Frontal cortex (tissue), 4 donors: ENCODE measurements around the gene PARVB. TPM values are rescaled to one million over a fixed set of nuclear protein-coding genes. Genes with fewer than 3 reads are reported as not detected.

Experiments used
- DNase-seq, 2 donors: peaks; one replicate each; pipeline ENCODE4 v3.0.0; 2012; ENCODE audit warnings: low spot score in 2 of 2
- FAIRE-seq: peaks from 2 replicates; lab custom pipeline; 2012; peaks lifted over from hg19 to GRCh38; lab: Jason Lieb, UNC
- total RNA-seq: library from RNA; depleted of rRNA; stranded (reverse); fragments of >200 nt; gene quantifications from one replicate; pipeline ENCODE4 v1.2.3, GENCODE V29; 2014
- donor health status: control.
- donor health status: control.
- donor health status: control.

PARVB gene
- total RNA-seq, 1 donor from 2014 or later = 5.7 TPM

- no peak for FAIRE-seq
- DNase-seq = no peak
These were observed 193.2 kb downstream of the PARVB start for GRCh38 chr22:44217346-44217745.

DNA sequence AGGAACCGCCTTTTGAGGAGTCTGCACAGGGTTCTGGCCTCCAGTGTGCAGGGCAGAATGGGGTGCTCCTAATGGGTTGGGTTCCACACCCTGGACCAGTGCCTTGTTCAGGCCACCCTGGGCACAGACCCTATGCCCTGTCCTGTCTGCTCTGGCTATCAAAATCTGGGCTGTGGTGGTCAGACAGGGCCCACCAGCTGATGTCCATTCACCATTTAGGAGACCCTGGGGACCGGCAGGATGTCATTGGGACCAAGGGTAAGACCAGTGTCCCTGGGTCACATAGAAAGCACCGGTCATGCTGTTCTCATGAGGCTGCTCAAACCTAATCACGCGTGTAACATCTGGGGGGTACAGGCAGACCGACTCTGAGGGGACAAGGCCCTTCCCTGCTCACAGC, 194.0 kb downstream of the PARVB start:
- DNase-seq = no peak
- no peak for FAIRE-seq

DNA sequence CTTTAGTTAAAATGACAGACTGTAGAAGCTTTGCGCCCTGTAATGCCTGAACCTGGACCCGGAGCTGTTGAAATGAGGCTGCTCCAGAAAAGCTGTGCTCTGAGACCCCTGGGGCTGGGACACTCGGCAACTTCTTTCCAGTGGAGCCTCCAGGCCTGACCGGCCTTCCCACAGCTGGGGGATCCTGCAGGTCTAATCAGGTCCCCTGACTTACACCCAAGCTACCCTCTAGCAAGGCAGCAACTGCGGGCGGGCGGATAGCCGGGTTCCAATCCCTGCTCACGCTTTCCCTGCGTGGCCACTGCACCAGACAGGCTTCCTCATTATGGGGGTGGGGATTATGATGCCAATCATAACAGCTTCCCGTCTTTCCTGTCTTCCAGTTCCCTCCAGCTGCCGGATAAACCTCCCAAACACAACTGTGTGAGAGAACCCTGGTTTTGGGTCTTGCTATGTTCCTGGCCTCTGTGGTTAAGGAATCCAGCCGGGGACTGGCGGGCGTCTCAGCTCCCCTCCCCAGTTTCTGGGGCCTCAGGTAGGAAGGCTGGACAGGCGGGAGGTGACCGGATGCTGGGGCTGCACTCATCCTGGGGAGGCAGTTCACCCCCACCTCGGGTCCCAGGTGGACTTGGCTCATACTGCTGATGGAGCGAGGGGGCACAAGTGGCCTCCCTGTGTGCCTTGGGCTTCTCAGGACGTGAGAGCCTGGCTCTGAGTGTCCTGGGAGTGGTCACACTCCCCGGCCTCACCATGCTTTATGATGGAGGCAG, 195.2 kb downstream of the PARVB start:
- DNase-seq (no peak), FAIRE-seq (no peak)

- DNase-seq (no peak), FAIRE-seq (no peak)
These were observed 196.9 kb downstream of the PARVB start for GRCh38 chr22:44220727-44221680.

DNA sequence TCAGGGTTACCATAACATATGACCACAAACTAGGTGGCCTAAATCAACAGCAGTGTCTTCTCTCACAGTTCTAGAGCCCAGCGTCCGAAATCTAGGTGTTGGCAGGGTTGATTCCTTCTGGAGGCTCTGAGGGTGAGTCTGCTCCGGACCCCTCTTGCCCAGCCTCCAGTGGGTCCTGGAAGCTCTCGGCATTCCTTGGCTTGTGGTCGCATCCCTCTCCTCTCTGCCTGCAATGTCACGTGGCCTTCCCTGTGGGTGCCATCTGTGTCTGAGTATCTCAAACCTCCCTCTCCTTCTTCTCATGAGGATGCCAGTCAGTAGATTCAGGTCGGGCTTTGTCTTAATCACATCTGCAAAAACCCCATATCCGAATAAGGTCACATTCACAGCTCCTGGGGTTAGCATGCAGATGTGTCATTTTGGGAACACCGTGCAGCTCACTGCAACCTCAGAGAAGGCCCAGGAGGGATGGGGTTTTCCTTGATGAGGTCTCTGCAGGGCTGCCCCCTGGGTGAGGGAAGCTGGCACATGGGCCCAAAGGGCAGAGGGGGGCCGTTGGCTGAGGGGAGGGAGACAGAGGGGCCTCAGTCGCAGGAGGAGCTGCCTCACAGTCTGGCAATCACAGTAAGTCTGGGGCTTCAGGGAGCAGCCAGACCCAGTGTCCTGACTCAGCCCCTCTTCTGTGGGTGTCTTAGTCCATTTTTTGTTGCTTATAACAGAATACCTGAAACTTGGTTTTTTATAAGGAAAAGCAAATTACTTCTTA, 197.8 kb downstream of the PARVB start:
- FAIRE-seq = no peak
- no peak for DNase-seq

Other genes starting within 250 kb of the PARVB start
- 9.4 TPM for gene EFCAB6, start 212.0 kb upstream of the PARVB start, total RNA-seq
- 47.7 TPM for gene SULT4A1, start 161.8 kb upstream of the PARVB start, total RNA-seq
- under 0.01 TPM for gene PNPLA5, start 132.3 kb upstream of the PARVB start, total RNA-seq
- 17.5 TPM for gene PNPLA3, start 100.5 kb upstream of the PARVB start, total RNA-seq
- 32.6 TPM for gene SAMM50, start 68.9 kb upstream of the PARVB start, total RNA-seq
- gene PARVG, start 156.6 kb downstream of the PARVB start, total RNA-seq = 0.41 TPM